ENCODE results near the gene CCDC88C.

CCDC88C gene

GRCh38 chr14:91363776-91364523 lies 53.7 kb downstream of the CCDC88C start:
- DNase-seq (ENCODE audit: low read depth), result no peak

GRCh38 chr14:91361233-91361811 lies 56.3 kb downstream of the CCDC88C start:
- no peak for DNase-seq (ENCODE audit: low read depth)

DNA sequence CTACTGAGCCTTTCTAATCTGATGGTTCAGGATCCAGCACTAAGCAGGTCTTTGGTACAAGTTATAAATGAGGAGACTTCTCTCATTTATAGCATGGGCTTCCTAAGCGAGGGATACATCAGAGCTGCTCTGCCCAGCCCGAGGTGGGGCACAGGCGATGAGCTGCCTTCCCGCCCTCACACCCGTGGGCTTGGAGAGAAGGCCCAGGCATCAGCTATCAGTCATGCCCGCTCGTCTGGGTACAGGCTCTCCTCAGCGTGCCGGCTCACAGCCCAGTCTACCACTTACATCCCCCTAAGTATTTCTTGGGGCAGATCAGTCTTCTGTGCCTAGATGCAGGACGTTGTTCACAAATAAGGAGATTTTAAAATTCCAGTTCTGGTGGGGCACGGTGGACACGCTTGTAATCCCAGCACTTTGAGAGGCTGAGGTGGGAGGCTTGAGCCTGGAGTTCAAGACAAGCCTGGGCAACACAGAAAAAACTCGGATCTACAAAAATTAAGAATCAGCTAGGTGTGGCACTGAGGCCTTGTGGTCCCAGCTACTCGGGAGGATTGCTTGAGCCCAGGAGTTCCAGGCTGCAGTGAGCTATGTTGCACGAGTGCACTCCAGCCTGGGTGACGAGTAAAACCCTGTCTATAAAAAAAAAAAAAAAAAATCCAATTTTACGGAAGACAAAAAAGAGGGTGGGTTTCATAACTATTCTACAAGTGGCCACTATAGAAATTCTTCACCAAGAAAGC lies 57.0 kb downstream of the CCDC88C start:
- no peak for DNase-seq (ENCODE audit: low read depth)

- DNase-seq (ENCODE audit: low read depth), result no peak
These were observed 58.9 kb downstream of the CCDC88C start for GRCh38 chr14:91358654-91359220.

DNA sequence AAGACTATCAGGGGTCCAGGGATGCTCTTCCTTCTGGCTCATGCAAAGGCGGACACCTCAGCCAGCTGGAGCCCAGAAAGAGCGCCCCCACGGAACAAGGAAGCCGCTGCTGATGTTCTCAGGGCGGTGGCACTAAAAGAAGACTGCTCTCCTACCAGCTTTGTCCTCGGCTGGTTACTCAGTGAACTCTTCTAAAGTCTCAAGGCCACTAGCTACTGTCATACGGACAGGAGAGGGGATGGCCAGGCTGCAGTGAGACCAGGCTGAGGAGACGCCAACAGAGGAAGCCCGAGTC lies 59.6 kb downstream of the CCDC88C start:
- DNase-seq (ENCODE audit: low read depth), result no peak

GRCh38 chr14:91357272-91358024 lies 60.2 kb downstream of the CCDC88C start:
- no peak for DNase-seq (ENCODE audit: low read depth)

- no peak for DNase-seq (ENCODE audit: low read depth)
These were observed 61.3 kb downstream of the CCDC88C start for GRCh38 chr14:91356181-91356763.

- peak; percentile 53 for DNase-seq (ENCODE audit: low read depth)
These were observed 62.5 kb downstream of the CCDC88C start for GRCh38 chr14:91354979-91355685.

GRCh38 chr14:91354221-91354916 lies 63.3 kb downstream of the CCDC88C start:
- DNase-seq (ENCODE audit: low read depth), result no peak

DNA sequence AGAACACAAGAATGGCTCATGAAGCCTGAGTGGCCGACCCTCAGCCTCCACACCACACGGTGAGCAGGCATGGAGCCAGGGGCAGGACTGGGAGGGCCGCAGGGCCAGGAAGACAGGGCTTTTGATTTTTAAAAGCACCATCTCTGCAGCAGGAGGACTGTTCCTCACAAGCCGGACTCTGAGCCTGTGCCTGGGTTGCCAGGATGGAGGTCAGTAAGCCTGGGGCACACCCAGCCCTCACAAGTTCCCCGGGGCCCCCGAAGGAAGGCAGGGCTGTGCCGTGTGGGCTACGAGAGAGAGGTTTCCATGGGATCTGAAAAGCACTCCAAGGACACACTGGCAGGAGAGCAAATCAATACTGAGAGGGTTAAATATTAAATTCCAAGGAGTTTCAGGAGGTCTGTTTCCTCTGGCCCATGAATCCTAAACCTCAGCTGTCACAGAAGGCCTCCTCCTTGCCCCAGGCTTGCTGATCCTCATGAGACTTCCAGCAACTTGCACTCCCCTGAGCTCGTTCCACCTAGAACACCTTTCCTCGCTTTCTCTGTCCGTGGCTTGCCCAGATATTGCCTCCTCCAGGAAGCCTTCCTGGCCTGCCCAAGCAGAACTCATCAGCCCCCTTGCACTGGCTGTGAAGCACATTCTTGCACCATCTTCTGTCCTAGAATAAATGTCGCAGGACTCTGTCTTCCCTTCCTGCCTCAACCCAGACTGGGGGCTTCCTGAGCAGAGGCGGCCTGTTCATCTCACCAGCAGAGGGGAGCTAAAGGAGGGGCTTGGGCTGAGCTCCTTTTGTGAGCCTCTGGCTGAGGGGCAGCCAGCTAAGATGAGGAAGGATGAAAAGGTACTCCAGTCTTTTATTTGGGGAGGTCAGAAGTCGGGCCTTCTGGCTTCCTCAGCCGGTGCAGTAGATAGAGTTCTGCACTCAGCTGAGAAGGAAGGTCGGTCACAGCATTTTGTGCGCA lies 64.6 kb downstream of the CCDC88C start:
- no peak for DNase-seq (ENCODE audit: low read depth)

- no peak for DNase-seq (ENCODE audit: low read depth)
These were observed 65.6 kb downstream of the CCDC88C start for GRCh38 chr14:91352053-91352452.

DNA sequence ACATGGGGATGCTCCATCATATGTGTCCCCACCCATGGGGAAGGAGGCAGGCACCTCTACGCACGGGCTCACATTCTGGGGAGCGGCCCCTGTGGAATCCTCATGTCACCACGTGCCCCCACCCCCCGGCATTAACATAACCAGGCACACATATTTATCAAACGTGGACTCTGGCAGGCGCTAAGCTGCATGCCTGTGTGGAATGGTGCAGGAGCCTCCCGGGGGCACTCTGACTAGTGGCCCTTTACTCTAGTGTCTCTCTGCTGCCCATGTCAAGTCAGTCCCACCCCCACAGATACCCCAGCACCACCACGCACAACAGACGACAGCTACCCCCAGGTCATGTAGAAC lies 66.1 kb downstream of the CCDC88C start:
- no peak for DNase-seq (ENCODE audit: low read depth)

DNA sequence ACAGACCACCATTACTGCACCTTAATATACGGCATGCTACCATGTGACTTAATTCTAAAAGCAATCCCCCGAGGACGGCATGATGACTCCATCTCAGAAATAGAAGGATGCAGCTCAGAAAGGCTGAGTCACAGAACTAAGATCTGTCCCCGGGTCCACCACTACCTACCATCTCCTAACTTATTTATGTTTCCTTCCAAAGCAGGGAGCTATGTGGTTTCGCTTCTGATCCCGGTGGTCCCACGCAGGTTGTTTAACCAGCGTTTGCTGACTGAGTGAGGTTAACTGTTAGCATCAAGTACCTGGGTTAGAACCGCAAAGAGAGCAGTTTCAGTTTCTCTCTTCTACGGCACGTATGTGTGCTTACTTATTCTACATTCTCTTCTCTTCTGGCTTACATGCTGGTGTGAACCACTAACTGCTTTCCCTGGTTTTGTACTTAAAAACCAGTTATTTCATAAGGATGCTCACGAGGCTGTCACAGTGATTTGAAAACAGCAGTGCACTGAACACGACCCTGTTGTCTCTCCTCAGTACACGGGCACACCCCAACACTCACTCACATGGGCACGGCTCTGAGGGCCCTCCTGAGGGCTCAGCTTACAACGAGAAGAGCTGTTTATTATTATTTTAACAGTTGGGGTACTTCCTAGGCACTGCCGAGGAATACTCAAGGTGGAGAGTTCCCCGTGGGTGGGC lies 66.7 kb downstream of the CCDC88C start:
- peak; percentile 48 for DNase-seq (ENCODE audit: low read depth)

DNA sequence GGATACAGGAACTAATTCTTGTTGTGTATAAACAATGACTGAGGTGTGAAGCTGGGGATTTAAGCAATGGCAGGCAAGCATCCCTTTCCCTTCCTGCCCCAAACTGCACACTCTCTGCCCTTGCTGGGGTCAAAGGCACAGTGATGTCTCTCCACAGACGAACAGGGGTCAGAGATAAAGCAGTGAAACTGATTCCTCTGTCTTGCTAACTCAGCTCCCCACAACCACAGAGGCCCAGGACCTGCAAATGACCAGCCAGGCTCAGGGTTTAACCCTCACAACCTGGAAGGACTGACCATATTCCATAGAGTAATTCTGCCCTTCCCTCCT lies 67.2 kb downstream of the CCDC88C start:
- DNase-seq (ENCODE audit: low read depth), result no peak

- peak; percentile 67 for DNase-seq (ENCODE audit: low read depth)
These were observed 68.0 kb downstream of the CCDC88C start for GRCh38 chr14:91349481-91350074.

- no peak for DNase-seq (ENCODE audit: low read depth)
These were observed 68.7 kb downstream of the CCDC88C start for GRCh38 chr14:91348845-91349465.

DNA sequence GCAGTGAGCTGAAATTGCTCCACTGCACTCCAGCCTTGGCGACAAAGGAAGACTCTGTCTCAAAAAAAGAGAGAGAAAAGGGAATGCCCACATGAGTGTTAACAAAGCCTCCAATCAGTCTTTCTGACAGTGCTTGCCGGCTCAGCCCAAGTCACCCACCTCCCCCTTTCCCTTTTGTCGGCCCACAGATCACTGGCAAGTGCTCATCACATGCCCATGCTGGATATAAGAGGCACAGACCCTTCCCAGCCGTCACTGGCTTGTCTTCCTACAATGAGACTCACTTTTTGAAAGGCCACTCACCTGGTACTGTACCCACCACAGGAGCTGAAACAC lies 70.8 kb downstream of the CCDC88C start:
- DNase-seq (ENCODE audit: low read depth), result no peak

DNA sequence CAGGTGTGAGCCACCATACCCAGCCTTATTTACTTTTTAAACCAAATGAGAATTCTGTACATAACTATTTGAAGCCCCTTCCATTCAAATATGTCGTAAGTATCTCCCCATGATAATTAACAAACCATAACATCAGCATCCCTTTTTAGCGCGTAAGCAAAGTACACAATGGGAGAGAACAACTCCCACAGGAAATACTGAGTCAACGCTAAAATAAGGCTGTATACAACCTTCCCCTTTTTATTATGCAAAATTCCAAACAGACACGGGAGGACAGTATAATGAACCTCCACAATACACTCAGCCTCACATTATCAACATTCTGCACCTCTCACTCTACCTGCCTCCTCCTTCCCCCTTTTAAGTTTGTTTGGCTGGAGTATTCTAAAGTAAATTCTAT lies 73.5 kb downstream of the CCDC88C start:
- DNase-seq (ENCODE audit: low read depth), result no peak

Measured in stimulated activated CD4-positive, alpha-beta T cell treated with anti-CD3 and anti-CD28 coated beads, Interleukin-2, amount 100 ng/mL, for 4 hours (primary cell).